ENCODE measurements around the gene DGKG.

Gene DGKG

GRCh38 chr3:186361246-186361761, 730 bp downstream of the DGKG start:
- H3K4me3 ChIP-seq (ENCODE audit: low read depth, low read length): no peak overlapping the region
- TF ChIP-seq CTCF (IDR thresholded peaks at IDR 0.05; ENCODE audit: insufficient read depth, low read length, missing control alignments): no peak
- ChIA-PET CTCF (no interaction called here), POLR2A (no interaction called here)
- DNase-seq (ENCODE audit: low read depth, low spot score): no peak

- CTCF ChIA-PET: no interaction called here
- no peak for DNase-seq (ENCODE audit: low read depth, low spot score)
- POLR2A ChIA-PET: no interaction called here
- TF ChIP-seq CTCF (IDR thresholded peaks at IDR 0.05; ENCODE audit: insufficient read depth, low read length, missing control alignments): no peak
- H3K4me3 ChIP-seq (ENCODE audit: low read depth, low read length): no peak overlapping the region
Measured at GRCh38 chr3:186360779-186361178, 1.3 kb downstream of the DGKG start.

GRCh38 chr3:186359078-186359477, 3.0 kb downstream of the DGKG start:
- no peak for TF ChIP-seq CTCF (IDR thresholded peaks at IDR 0.05; ENCODE audit: insufficient read depth, low read length, missing control alignments)
- no peak for DNase-seq (ENCODE audit: low read depth, low spot score)
- POLR2A ChIA-PET: no interaction called here
- no peak overlapping the region for H3K4me3 ChIP-seq (ENCODE audit: low read depth, low read length)
- CTCF ChIA-PET: no interaction called here

- DNase-seq (ENCODE audit: low read depth, low spot score): no peak
- no peak for TF ChIP-seq CTCF (IDR thresholded peaks at IDR 0.05; ENCODE audit: insufficient read depth, low read length, missing control alignments)
- POLR2A ChIA-PET: no interaction called here
- CTCF ChIA-PET: interaction anchor here (1.3 kb wide), 1 partner anchor 9 kb away, joined by 3 read pairs; no protein-coding TSS in a partner anchor
- H3K4me3 ChIP-seq (ENCODE audit: low read depth, low read length): no peak overlapping the region
Measured at GRCh38 chr3:186356152-186356551, 5.9 kb downstream of the DGKG start.

GRCh38 chr3:186354100-186354499, 7.9 kb downstream of the DGKG start:
- DNase-seq (ENCODE audit: low read depth, low spot score): no peak
- no peak for TF ChIP-seq CTCF (IDR thresholded peaks at IDR 0.05; ENCODE audit: insufficient read depth, low read length, missing control alignments)
- ChIA-PET CTCF (interaction anchor here (1.4 to 1.6 kb wide), 2 partner anchors 10 to 12 kb away, joined by 4 read pairs; no protein-coding TSS in a partner anchor), POLR2A (no interaction called here)
- no peak overlapping the region for H3K4me3 ChIP-seq (ENCODE audit: low read depth, low read length)

GRCh38 chr3:186352369-186352768, 9.7 kb downstream of the DGKG start:
- CTCF ChIA-PET: interaction anchor here (1.1 to 1.3 kb wide), 3 partner anchors 17 to 188 kb away, joined by 3 to 4 read pairs (median 3); no protein-coding TSS in a partner anchor
- H3K4me3 ChIP-seq (ENCODE audit: low read depth, low read length): no peak overlapping the region
- POLR2A ChIA-PET: no interaction called here
- no peak for DNase-seq (ENCODE audit: low read depth, low spot score)
- no peak for TF ChIP-seq CTCF (IDR thresholded peaks at IDR 0.05; ENCODE audit: insufficient read depth, low read length, missing control alignments)

All from AG04449 (cell line).